Measurements from ENCODE around the gene DTHD1.

Gene DTHD1

DNA sequence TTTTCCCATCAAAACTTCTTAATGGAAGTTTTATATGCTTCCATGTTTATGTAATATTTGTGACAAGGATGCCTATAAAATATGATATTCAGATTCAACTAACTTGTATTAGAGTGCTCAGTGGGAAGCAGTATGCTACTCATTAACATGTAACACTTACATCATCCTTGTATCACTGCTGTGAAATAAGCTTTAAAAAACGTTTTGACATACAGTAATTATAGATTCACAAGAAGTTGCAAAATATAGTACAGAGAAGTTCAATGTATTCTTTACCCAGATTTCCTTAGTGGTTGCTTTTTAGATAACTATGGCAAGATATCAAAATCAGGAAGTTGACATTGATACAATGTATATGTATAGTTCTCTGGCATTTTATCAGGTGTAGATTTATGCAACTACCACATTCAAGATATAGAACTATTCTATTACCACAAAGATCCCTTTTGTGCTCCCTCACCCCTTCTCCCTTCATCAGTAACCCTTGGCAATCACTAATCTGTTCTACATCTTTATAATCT lies 56.3 kb downstream of the DTHD1 start:
- no peak for DNase-seq (ENCODE audit: low read depth)
- TF ChIP-seq, protein P1, sequence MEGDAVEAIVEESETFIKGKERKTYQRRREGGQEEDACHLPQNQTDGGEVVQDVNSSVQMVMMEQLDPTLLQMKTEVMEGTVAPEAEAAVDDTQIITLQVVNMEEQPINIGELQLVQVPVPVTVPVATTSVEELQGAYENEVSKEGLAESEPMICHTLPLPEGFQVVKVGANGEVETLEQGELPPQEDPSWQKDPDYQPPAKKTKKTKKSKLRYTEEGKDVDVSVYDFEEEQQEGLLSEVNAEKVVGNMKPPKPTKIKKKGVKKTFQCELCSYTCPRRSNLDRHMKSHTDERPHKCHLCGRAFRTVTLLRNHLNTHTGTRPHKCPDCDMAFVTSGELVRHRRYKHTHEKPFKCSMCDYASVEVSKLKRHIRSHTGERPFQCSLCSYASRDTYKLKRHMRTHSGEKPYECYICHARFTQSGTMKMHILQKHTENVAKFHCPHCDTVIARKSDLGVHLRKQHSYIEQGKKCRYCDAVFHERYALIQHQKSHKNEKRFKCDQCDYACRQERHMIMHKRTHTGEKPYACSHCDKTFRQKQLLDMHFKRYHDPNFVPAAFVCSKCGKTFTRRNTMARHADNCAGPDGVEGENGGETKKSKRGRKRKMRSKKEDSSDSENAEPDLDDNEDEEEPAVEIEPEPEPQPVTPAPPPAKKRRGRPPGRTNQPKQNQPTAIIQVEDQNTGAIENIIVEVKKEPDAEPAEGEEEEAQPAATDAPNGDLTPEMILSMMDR (conservative IDR thresholded peaks at IDR 0.05; ENCODE audit: low read depth, low read length) = no peak
- no peak overlapping the region for H3K4me3 ChIP-seq (ENCODE audit: low read depth, low read length)

- TF ChIP-seq, protein P1 (conservative IDR thresholded peaks at IDR 0.05; ENCODE audit: low read depth, low read length) = no peak
- no peak for DNase-seq (ENCODE audit: low read depth)
- H3K4me3 ChIP-seq (ENCODE audit: low read depth, low read length) = no peak overlapping the region
Measured at GRCh38 chr4:36338973-36339372, 57.6 kb downstream of the DTHD1 start.

- TF ChIP-seq, protein P1 (conservative IDR thresholded peaks at IDR 0.05; ENCODE audit: low read depth, low read length) = no peak
- DNase-seq (ENCODE audit: low read depth) = no peak
- H3K4me3 ChIP-seq (ENCODE audit: low read depth, low read length) = no peak overlapping the region
Measured at GRCh38 chr4:36341936-36342335, 60.5 kb downstream of the DTHD1 start.

DNA sequence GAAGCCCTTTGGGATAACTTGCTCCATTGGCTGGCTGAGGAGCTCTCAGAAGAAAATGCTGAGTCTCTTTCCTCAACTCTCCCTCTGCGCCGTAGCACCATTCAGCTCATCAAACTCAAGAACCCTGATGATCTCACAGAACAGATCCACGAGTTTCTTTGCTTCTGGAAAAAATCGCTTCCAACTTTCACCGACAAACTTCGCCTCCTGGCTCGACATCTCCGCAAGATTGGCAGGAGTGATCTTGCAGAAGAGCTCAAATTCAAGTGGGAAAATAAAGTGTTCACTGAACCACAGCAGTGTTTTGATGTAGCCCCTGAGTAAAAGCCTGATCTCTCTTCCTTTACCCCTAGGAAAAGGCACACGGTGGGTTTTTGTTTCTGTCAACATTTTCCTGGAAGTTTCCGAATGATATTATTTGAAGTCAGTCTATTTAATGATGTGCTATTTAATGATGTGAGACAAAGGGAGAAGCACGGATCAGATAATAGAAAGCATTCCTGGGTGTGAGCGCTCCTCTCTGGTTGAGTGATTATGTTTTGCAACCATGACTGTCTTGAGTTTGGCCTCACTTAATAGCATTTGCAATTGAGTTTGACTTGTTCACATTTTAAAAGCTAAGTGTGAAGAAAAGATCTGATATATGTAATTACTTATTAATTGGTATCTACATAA lies 62.2 kb downstream of the DTHD1 start:
- TF ChIP-seq, protein P1 (conservative IDR thresholded peaks at IDR 0.05; ENCODE audit: low read depth, low read length) = no peak
- DNase-seq (ENCODE audit: low read depth) = no peak
- H3K4me3 ChIP-seq (ENCODE audit: low read depth, low read length) = no peak overlapping the region

- DNase-seq (ENCODE audit: low read depth) = no peak
- TF ChIP-seq, protein P1 (conservative IDR thresholded peaks at IDR 0.05; ENCODE audit: low read depth, low read length) = no peak
- no peak overlapping the region for H3K4me3 ChIP-seq (ENCODE audit: low read depth, low read length)
Measured at GRCh38 chr4:36348403-36348938, 67.1 kb downstream of the DTHD1 start.

DNA sequence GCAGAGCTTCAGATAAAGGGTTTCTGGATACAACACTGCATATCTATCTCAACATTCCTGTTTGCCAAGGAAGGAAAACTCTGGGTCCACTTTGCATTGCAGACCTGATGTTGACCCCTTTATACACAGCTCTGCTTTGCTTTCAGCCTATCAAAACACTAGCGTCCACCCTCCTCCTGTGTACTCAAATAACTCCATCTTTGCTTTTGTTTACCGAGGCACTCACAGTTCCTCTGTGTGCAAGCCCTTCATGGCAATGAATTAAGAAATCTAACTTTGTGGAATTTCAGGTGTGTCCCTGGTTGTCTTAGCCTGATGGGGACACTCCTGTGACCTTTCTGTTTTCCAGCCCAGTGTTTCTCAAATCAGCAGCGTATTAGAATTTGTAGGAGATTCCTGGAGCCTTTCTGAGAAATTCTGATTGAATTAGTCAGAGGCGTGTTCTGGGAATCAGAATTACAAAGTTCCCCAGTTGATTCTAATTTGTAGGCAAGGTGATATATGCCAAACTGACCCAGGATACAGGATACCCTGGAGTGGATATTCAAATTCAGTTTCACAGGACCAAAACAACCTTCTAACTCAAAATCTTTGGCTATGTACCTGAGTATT lies 68.6 kb downstream of the DTHD1 start:
- TF ChIP-seq, protein P1 (conservative IDR thresholded peaks at IDR 0.05; ENCODE audit: low read depth, low read length) = no peak
- no peak for DNase-seq (ENCODE audit: low read depth)
- H3K4me3 ChIP-seq (ENCODE audit: low read depth, low read length) = no peak overlapping the region
